Peyer's patch (tissue), 4 donors: ENCODE results near the gene CDK12.

Experiments used
- POLR2A ChIP-seq, 2 donors: fragments of 450-650 bp; IDR thresholded peaks; one replicate each; pipeline ENCODE4 v1.5.1; 2017; ENCODE audit warnings: antibody characterized with exemption in 2 of 2, mild to moderate bottlenecking in 2 of 2, moderate library complexity in 2 of 2
- TF ChIP-seq, protein P1 (sequence below), 6 experiments: fragments of 450-650 bp in 4 of 6; fragments of 200-600 bp in 2 of 6; sonication (generic) in 1 of 6; IDR thresholded peaks; one replicate each; pipeline ENCODE4 v1.5.1; 2017 to 2019; ENCODE audit warnings: antibody characterized with exemption in 6 of 6, mild to moderate bottlenecking in 3 of 6, moderate library complexity in 1 of 6

DNA sequence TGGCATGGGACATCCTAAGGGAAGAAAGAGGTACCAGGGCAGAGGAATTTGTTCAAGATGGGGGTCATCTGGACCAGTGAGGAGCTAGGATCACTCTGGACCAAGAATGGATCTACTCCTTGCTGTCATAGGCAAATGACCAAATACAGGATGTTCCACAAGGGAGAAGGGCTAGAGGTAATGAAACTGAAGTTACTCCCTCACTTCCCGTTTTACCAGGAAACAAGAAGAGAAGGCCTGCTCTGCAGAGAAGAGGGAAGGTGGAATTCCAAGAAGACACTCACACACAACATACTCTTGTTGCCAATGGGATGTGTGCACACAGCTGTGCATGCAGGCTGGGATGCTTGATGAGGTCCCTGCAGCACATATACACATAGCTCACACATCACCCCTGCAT is 107.8 kb downstream of the CDK12 start:
- TF ChIP-seq POLR2A (IDR thresholded peaks at IDR 0.05), result no peak
- TF ChIP-seq, protein P1, sequence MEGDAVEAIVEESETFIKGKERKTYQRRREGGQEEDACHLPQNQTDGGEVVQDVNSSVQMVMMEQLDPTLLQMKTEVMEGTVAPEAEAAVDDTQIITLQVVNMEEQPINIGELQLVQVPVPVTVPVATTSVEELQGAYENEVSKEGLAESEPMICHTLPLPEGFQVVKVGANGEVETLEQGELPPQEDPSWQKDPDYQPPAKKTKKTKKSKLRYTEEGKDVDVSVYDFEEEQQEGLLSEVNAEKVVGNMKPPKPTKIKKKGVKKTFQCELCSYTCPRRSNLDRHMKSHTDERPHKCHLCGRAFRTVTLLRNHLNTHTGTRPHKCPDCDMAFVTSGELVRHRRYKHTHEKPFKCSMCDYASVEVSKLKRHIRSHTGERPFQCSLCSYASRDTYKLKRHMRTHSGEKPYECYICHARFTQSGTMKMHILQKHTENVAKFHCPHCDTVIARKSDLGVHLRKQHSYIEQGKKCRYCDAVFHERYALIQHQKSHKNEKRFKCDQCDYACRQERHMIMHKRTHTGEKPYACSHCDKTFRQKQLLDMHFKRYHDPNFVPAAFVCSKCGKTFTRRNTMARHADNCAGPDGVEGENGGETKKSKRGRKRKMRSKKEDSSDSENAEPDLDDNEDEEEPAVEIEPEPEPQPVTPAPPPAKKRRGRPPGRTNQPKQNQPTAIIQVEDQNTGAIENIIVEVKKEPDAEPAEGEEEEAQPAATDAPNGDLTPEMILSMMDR (IDR thresholded peaks at IDR 0.05), result no peak
